ENCODE measurements around the gene TTBK1. TPM values are rescaled to one million over a fixed set of nuclear protein-coding genes. Genes with fewer than 3 reads are reported as not detected.

Gene TTBK1
- total and polyA plus RNA-seq, 2 of the 4 experiments (the other 2 are of a cell fraction), result 0.02 TPM; not detected in 1

GRCh38 chr6:43196337-43196736 lies 46.9 kb upstream of the TTBK1 start:
- no peak overlapping the region for H2BK5ac ChIP-seq (ENCODE audit: low read depth, low read length, poor library complexity, severe bottlenecking)
- H3K4me3 ChIP-seq (ENCODE audit: insufficient read depth, low read depth, low read length), result no peak overlapping the region
- 74% methylated on average over 2 of the region's 5 CpGs; no CpG with 5 or more reads in 1 of the 2 experiments for WGBS, 2 experiments (ENCODE audit: extremely low coverage in 2 of 2, insufficient read length in 1 of 2)
- H3K4me1 ChIP-seq (ENCODE audit: control insufficient read depth, insufficient read depth, low read length), result no peaks in the 10 kb centered on the region
- no peaks in the 10 kb centered on the region for H3K9me1 ChIP-seq (ENCODE audit: insufficient read depth, low read length)
- no peak overlapping the region for H3K4ac ChIP-seq (ENCODE audit: low read depth, low read length)
- H3K23ac ChIP-seq (ENCODE audit: low read depth, low read length), result no peak overlapping the region
- no peak for DNase-seq
- no peak overlapping the region for H2AK5ac ChIP-seq (ENCODE audit: low read depth, low read length)
- CTCF ChIA-PET, result interaction anchor here (0.6 kb wide), 1 partner anchor 241 kb away, joined by 3 read pairs; no protein-coding TSS in a partner anchor
- no peak overlapping the region for H3K9ac ChIP-seq (ENCODE audit: low read depth, low read length)
- no peak overlapping the region for H3K4me2 ChIP-seq (ENCODE audit: low read depth, low read length)
- no peak overlapping the region for H2AFZ ChIP-seq (replicated peaks; ENCODE audit: low read length, poor library complexity)
- intact Hi-C loops (cut with micrococcal nuclease) (no loop called here), dilution Hi-C loops (cut with HindIII; ENCODE audit: low sequenced_read_pairs, unreplicated experiment) (no loop called here), in situ Hi-C loops (cut with MboI; ENCODE audit: low sequenced_read_pairs) (no loop called here)
- H4K5ac ChIP-seq (ENCODE audit: low read depth, low read length), result no peak overlapping the region
- H3K27me3 ChIP-seq (ENCODE audit: control insufficient read depth, insufficient read depth, low read length), result no peaks in the 10 kb centered on the region
- no peak overlapping the region for H3K14ac ChIP-seq (replicated peaks; ENCODE audit: low read depth, low read length)
- no TSS peak for BruUV-seq (replicated peaks)
- H3K56ac ChIP-seq (ENCODE audit: extremely low read depth, insufficient read depth, low read length), result no peak overlapping the region
- no peaks in the 10 kb centered on the region for H3K9me3 ChIP-seq (ENCODE audit: control insufficient read depth, insufficient read depth, low read length)
- no peak overlapping the region for H3K18ac ChIP-seq (ENCODE audit: low read depth, low read length)
- peak overlapping the region; percentile 5 for H2AK9ac ChIP-seq (replicated peaks; ENCODE audit: low read depth, low read length, poor library complexity)
- ATAC-seq (ENCODE audit: low read depth), result no peak
- H4K20me1 ChIP-seq (ENCODE audit: insufficient read depth, low read length), result no peaks in the 10 kb centered on the region
- no peak overlapping the region for H4K91ac ChIP-seq (ENCODE audit: insufficient read depth, low read depth, low read length)
- H4K8ac ChIP-seq (ENCODE audit: low read depth in 2 of 2, low read length in 2 of 2), result no peak overlapping the region
- H3K27ac ChIP-seq (ENCODE audit: insufficient read depth, low read length), result no peak overlapping the region
- no peak overlapping the region for H2BK120ac ChIP-seq (ENCODE audit: low read depth, low read length)
- TF ChIP-seq BHLHE40 (IDR thresholded peaks at IDR 0.05; ENCODE audit: low read depth, low read length) (no peak), FOS (IDR thresholded peaks at IDR 0.05; ENCODE audit: low read depth, low read length) (no peak), ELK1 (IDR thresholded peaks at IDR 0.05; ENCODE audit: borderline replicate concordance, low read depth, low read length) (no peak), USF2 (IDR thresholded peaks at IDR 0.05; ENCODE audit: low read depth, low read length) (no peak)
- no peak overlapping the region for H2BK15ac ChIP-seq (ENCODE audit: low read depth, low read length)
- POLR2A ChIA-PET (ENCODE audit: unreplicated experiment), result no interaction called here
- no peak overlapping the region for H2BK20ac ChIP-seq (ENCODE audit: low read depth, low read length)
- H3K79me1 ChIP-seq (ENCODE audit: low read depth in 1 of 2, low read length in 2 of 2), result no peaks in the 10 kb centered on the region
- peaks cover 49% of the 10 kb centered on the region for H3K36me3 ChIP-seq (ENCODE audit: control insufficient read depth, insufficient read depth, low read length)
